ENCODE results near the gene TMEM9.

TMEM9 gene

DNA sequence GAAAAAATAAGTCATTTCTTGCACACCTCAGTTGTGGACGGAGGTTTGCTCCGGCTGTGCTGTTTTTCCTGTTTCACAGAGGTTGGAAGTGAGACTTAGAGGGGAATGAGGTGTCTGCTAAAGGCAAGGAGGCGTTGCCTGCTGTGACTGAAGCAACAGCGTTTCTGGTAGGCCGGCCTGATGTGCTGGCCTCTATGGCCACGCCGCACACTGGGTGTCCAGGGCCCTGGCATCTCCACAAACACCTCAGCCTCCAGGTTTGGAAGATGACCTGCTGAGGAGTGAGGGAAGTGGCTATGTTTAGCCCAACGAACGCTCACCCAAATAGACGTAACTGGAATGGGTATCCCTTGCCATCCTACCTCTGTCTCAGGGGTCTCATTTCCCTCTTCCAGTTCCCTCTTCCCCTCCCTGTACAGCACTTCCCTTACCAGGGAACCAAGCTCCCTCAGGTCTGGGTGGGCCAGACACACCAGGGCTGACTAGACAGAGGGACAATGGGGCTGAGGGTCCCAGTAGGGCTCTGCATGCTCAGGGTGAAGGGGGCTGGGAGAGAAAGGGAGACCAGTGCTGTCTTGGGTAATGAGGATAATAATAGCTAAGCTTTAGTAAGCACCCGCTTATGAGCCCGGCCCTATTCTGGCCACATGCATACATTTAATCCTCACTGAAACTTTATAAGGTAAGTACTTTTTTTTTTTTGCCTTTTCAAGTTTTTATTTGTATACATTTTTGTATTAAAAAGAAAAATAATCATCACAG lies 53.9 kb downstream of the TMEM9 start:
- H4K20me1 ChIP-seq (ENCODE audit: insufficient read depth, low read length) = no peaks in the 10 kb centered on the region
- no peak overlapping the region for H3K4me3 ChIP-seq (ENCODE audit: low read length)
- H3K4me2 ChIP-seq (ENCODE audit: low read length) = no peak overlapping the region
- H3K9me3 ChIP-seq (ENCODE audit: insufficient read depth, low read length) = no peaks in the 10 kb centered on the region
- H3K9ac ChIP-seq (ENCODE audit: low read length) = no peak overlapping the region
- peaks cover 12% of the 10 kb centered on the region for H3K4me1 ChIP-seq (ENCODE audit: low read length)
- H3K79me2 ChIP-seq (ENCODE audit: low read length) = no peaks in the 10 kb centered on the region
- H3K36me3 ChIP-seq (replicated peaks; ENCODE audit: low read depth, low read length) = no peaks in the 10 kb centered on the region
- H3K27ac ChIP-seq (ENCODE audit: low read length) = no peak overlapping the region
- H3K27me3 ChIP-seq (ENCODE audit: low read depth, low read length) = no peaks in the 10 kb centered on the region
- no peak overlapping the region for H2AFZ ChIP-seq (ENCODE audit: low read depth, low read length)
- no peak for TF ChIP-seq EZH2phosphoT487 (IDR thresholded peaks at IDR 0.05; ENCODE audit: low read depth)
- TF ChIP-seq, protein P1, sequence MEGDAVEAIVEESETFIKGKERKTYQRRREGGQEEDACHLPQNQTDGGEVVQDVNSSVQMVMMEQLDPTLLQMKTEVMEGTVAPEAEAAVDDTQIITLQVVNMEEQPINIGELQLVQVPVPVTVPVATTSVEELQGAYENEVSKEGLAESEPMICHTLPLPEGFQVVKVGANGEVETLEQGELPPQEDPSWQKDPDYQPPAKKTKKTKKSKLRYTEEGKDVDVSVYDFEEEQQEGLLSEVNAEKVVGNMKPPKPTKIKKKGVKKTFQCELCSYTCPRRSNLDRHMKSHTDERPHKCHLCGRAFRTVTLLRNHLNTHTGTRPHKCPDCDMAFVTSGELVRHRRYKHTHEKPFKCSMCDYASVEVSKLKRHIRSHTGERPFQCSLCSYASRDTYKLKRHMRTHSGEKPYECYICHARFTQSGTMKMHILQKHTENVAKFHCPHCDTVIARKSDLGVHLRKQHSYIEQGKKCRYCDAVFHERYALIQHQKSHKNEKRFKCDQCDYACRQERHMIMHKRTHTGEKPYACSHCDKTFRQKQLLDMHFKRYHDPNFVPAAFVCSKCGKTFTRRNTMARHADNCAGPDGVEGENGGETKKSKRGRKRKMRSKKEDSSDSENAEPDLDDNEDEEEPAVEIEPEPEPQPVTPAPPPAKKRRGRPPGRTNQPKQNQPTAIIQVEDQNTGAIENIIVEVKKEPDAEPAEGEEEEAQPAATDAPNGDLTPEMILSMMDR (IDR thresholded peaks at IDR 0.05; ENCODE audit: low read depth, low read length) = no peak

DNA sequence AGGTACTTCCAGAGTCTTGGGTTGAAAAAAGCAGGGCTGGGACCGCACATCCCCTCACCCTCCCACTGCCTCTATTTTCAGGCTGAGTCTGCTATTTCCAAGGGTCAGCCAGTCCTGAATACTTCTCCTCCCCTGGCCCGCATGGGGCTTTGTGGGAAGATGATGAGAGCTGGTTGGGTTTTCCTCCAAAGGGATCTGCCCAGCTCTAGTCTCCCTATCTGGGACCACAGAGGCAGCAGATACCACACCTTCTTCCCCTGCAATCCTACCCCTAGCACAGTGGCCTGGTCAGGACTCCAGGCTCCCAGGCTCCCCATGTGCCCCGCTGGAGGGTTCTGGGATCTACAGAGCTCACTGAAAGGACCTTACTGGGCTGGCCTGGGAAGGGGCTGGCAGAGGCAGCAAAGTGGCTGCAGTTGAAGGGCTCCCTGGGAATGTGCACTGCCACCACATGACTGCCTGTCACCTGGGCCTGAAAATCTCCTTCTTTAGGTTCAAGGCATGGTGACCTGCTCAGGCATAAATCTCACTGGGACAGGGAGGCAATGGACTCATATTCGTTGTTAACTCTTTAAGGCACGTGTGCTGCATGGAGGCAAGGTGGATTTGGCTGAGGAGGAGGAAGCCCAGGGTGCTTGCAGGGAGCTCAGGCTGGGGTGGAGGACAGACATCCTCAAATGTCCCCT lies 55.1 kb downstream of the TMEM9 start:
- no peak overlapping the region for H3K4me2 ChIP-seq (ENCODE audit: low read length)
- no peak overlapping the region for H3K4me3 ChIP-seq (ENCODE audit: low read length)
- peaks cover 12% of the 10 kb centered on the region for H3K4me1 ChIP-seq (ENCODE audit: low read length)
- H3K79me2 ChIP-seq (ENCODE audit: low read length) = no peaks in the 10 kb centered on the region
- no peaks in the 10 kb centered on the region for H3K9me3 ChIP-seq (ENCODE audit: insufficient read depth, low read length)
- H4K20me1 ChIP-seq (ENCODE audit: insufficient read depth, low read length) = no peaks in the 10 kb centered on the region
- no peaks in the 10 kb centered on the region for H3K36me3 ChIP-seq (replicated peaks; ENCODE audit: low read depth, low read length)
- TF ChIP-seq, protein P1 (IDR thresholded peaks at IDR 0.05; ENCODE audit: low read depth, low read length) = no peak
- no peak for TF ChIP-seq EZH2phosphoT487 (IDR thresholded peaks at IDR 0.05; ENCODE audit: low read depth)
- no peaks in the 10 kb centered on the region for H3K27me3 ChIP-seq (ENCODE audit: low read depth, low read length)
- no peak overlapping the region for H3K9ac ChIP-seq (ENCODE audit: low read length)
- no peak overlapping the region for H3K27ac ChIP-seq (ENCODE audit: low read length)
- H2AFZ ChIP-seq (ENCODE audit: low read depth, low read length) = no peak overlapping the region

DNA sequence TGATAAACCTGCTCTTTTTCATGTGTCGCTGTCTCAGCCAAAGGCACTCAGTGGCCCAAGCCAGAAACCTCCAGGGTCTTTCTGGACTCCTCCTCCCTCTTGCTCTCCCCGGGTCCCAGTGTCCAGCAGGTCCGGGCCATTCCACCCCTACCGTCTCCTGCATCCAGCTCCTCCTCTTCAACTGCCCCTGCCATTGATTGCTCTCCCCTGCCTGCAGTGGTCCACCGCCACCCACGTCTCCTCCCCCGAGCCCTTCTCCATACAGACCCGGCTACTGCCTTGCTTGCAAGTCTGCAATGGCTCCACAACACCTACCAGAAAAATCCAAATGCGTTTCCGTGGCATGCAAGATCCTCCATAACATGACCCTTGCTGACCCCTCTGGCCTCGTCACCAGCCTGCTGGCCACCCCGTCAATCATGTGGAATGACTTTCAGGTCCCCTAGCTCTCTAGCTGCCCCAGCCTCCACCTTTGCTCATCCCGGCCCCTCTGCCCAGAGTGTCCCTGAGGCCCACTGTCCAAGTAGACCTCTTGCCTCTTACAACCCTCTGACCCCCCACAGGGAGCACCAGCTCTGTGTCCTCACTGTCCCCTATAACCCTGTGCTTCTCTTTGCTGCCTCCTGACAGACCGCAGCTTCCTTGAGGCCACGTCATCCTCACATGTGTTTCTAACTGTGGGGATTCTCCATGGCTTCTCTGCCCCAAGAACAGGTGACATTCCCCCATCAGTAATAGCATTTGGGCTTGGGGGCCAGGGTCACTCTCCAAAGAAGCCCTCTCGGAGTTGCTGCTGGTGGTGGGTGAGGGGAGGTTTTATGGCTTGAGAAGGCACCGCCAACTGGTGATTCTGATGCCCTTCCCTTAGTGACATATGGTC lies 57.1 kb downstream of the TMEM9 start:
- Histone ChIP-seq H3K4me1 (ENCODE audit: low read length) (peaks cover 12% of the 10 kb centered on the region), H4K20me1 (ENCODE audit: insufficient read depth, low read length) (no peaks in the 10 kb centered on the region), H3K9ac (ENCODE audit: low read length) (no peak overlapping the region), H3K9me3 (ENCODE audit: insufficient read depth, low read length) (no peaks in the 10 kb centered on the region), H2AFZ (ENCODE audit: low read depth, low read length) (no peak overlapping the region), H3K4me2 (ENCODE audit: low read length) (no peak overlapping the region), H3K27ac (ENCODE audit: low read length) (no peak overlapping the region), H3K79me2 (ENCODE audit: low read length) (no peaks in the 10 kb centered on the region), H3K4me3 (ENCODE audit: low read length) (no peak overlapping the region), H3K36me3 (replicated peaks; ENCODE audit: low read depth, low read length) (no peaks in the 10 kb centered on the region), H3K27me3 (ENCODE audit: low read depth, low read length) (peaks cover 8% of the 10 kb centered on the region)
- TF ChIP-seq, protein P1 (IDR thresholded peaks at IDR 0.05; ENCODE audit: low read depth, low read length) = no peak

DNA sequence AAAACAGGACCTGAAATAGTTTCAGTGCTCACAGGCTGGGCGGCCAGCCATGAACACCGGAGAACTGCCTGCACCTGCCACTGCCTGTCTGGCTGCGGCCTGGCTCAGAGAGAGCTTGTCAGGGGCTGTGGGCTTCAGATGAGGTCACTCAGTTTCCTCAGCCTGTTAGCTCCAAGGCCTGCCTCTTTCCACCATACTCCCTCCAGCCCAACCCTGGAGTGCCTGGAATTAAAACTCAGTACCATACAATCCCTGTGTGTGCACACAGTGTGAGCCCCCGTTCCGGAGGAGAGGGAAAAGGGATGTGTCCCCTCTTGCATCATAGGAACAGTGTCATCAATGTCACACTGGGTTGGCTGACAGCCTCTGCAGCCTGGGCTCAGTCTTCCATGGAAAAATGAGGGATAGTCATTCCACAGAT lies 58.2 kb downstream of the TMEM9 start:
- H3K4me2 ChIP-seq (ENCODE audit: low read length) = peak overlapping the region; percentile 41
- peaks cover 10% of the 10 kb centered on the region for H3K27me3 ChIP-seq (ENCODE audit: low read depth, low read length)
- no peaks in the 10 kb centered on the region for H3K79me2 ChIP-seq (ENCODE audit: low read length)
- H3K9ac ChIP-seq (ENCODE audit: low read length) = no peak overlapping the region
- H2AFZ ChIP-seq (ENCODE audit: low read depth, low read length) = no peak overlapping the region
- peaks cover 12% of the 10 kb centered on the region for H3K4me1 ChIP-seq (ENCODE audit: low read length)
- no peak overlapping the region for H3K27ac ChIP-seq (ENCODE audit: low read length)
- no peak overlapping the region for H3K4me3 ChIP-seq (ENCODE audit: low read length)
- H3K9me3 ChIP-seq (ENCODE audit: insufficient read depth, low read length) = no peaks in the 10 kb centered on the region
- H4K20me1 ChIP-seq (ENCODE audit: insufficient read depth, low read length) = no peaks in the 10 kb centered on the region
- TF ChIP-seq EZH2phosphoT487 (IDR thresholded peaks at IDR 0.05; ENCODE audit: low read depth) = no peak
- TF ChIP-seq, protein P1 (IDR thresholded peaks at IDR 0.05; ENCODE audit: low read depth, low read length) = no peak
- H3K36me3 ChIP-seq (replicated peaks; ENCODE audit: low read depth, low read length) = no peaks in the 10 kb centered on the region
